Kidney (tissue), 14 donors: ENCODE results near the gene ZNF827. TPM values are rescaled to one million over a fixed set of nuclear protein-coding genes. Genes with fewer than 3 reads are reported as not detected.
A peak's percentile ranks its signal among the peaks of the same experiment; 100 is the strongest.

ENCODE experiments used
- DNase-seq, 5 donors: peaks; one replicate each; pipeline ENCODE4 v3.0.0-alpha.2; 2013 to 2020
- FAIRE-seq: peaks from 2 replicates; lab custom pipeline; 2012; peaks lifted over from hg19 to GRCh38; lab: Jason Lieb, UNC
- H3K27ac ChIP-seq, 2 donors: one replicate each; pipeline ENCODE4 v1.7.0; 2013; ENCODE audit warnings: low read depth in 2 of 2, low read length in 2 of 2, inconsistent platforms in 1 of 2
- H3K27me3 ChIP-seq: one replicate; pipeline ENCODE4 v1.7.1; 2013; ENCODE audit warnings: low read length, inconsistent platforms; ENCODE audit not compliant: control insufficient read depth, insufficient read depth
- H3K36me3 ChIP-seq, 3 donors: one replicate each; pipeline versions ENCODE4 v1.7.0 to v1.7.1; 2013; ENCODE audit warnings: low read length in 3 of 3, control low read depth in 1 of 3, inconsistent platforms in 1 of 3; ENCODE audit not compliant: insufficient read depth in 3 of 3, control insufficient read depth in 2 of 3
- H3K4me1 ChIP-seq, 3 donors: one replicate each; pipeline versions ENCODE4 v1.7.0 to v1.7.1; 2013; ENCODE audit warnings: low read length in 3 of 3, inconsistent platforms in 1 of 3, low read depth in 1 of 3; ENCODE audit not compliant: control insufficient read depth in 2 of 3, insufficient read depth in 2 of 3
- H3K4me3 ChIP-seq, 3 donors: one replicate each; pipeline versions ENCODE4 v1.7.0 to v1.8.1; 2013; ENCODE audit warnings: low read length in 3 of 3, control low read depth in 1 of 3, inconsistent platforms in 1 of 3
- H3K9ac ChIP-seq, 3 donors: one replicate each; pipeline versions ENCODE4 v1.7.0 to v1.7.1; 2013; ENCODE audit warnings: low read length in 3 of 3, control low read depth in 1 of 3, inconsistent platforms in 1 of 3
- H3K9me3 ChIP-seq, 3 donors: one replicate each; pipeline versions ENCODE4 v1.7.0 to v1.7.1; 2013; ENCODE audit warnings: low read length in 3 of 3, control low read depth in 1 of 3, inconsistent platforms in 1 of 3; ENCODE audit not compliant: control insufficient read depth in 2 of 3, insufficient read depth in 1 of 3
- CTCF ChIP-seq: IDR thresholded peaks from 3 replicates; pipeline ENCODE4 v1.5.1; 2012; ENCODE audit warnings: mild to moderate bottlenecking, moderate library complexity, borderline replicate concordance; ENCODE audit not compliant: insufficient read depth; ENCODE audit errors: extremely low read depth
- intact Hi-C: fragments of 100-400 bp; cut with DNase I; formaldehyde crosslinking; loops from one replicate; pipeline ENCODE4 v1.11.1; 2022
- polyA plus RNA-seq: library from polyadenylated mRNA; stranded (reverse); fragments of 350-450 nt; fragmentation: Illumina TruSeq; extraction: RNeasy Lipid Tissue Mini Kit (QIAGEN cat#74804); gene quantifications from one replicate; pipeline ENCODE4 v1.2.3, GENCODE V29; 2014; ENCODE audit warnings: low read depth, low replicate concordance; ENCODE audit not compliant: insufficient read depth
- total RNA-seq: library from RNA; stranded (reverse); fragmentation: NEBNext Ultra II Directional; extraction: Animal tissue kit (Norgen Biotek cat#: 25700); gene quantifications from one replicate; pipeline ENCODE4 v1.2.1, GENCODE V29; 2021
- donor health status: control.
- donor health status: control.
- donor health status: control.
- donor health status: control.
- donor health status: control.
- donor health status: DM: yes; HTN: yes; CAD: no.
- donor health status: Normal renal cell carcinoma (clear cell type).

Gene ZNF827
- total and polyA plus RNA-seq, 2 donors from 2014 or later: 3.5 to 22.6 TPM

GRCh38 chr4:145808021-145808650 is 130.5 kb downstream of the ZNF827 start:
- no peak overlapping the region for H3K27ac ChIP-seq
- FAIRE-seq: no peak
- no peak for TF ChIP-seq CTCF

GRCh38 chr4:145805490-145805889 is 133.1 kb downstream of the ZNF827 start:
- peaks cover 0 to 26% (median 4%) of the 10 kb centered on the region in 3 donors for H3K4me1 ChIP-seq
- no peak overlapping the region for H3K9ac ChIP-seq
- no peaks in the 10 kb centered on the region for H3K36me3 ChIP-seq
- peak overlapping the region in 1 of 3 donors; percentile 3 for H3K4me3 ChIP-seq
- peak overlapping the region; percentile 20 to 32 for H3K27ac ChIP-seq
- no peaks in the 10 kb centered on the region for H3K27me3 ChIP-seq
- FAIRE-seq (no peak), DNase-seq (peak in 1 of 5 donors; percentile 51)
- peaks cover 0 to 6% (median 0%) of the 10 kb centered on the region in 3 donors for H3K9me3 ChIP-seq
- intact Hi-C loops: no loop called here
- no peak for TF ChIP-seq CTCF

More at GRCh38 chr4:145808021-145808650, 130.5 kb downstream of the ZNF827 start:
- Histone ChIP-seq H3K27me3 (no peaks in the 10 kb centered on the region), H3K9me3 (peaks cover 0 to 6% (median 2%) of the 10 kb centered on the region in 3 donors), H3K36me3 (peaks cover 0 to 3% (median 0%) of the 10 kb centered on the region in 3 donors), H3K4me3 (no peak overlapping the region), H3K9ac (no peak overlapping the region), H3K4me1 (peaks cover 0 to 26% (median 3%) of the 10 kb centered on the region in 3 donors)
- intact Hi-C loops: no loop called here
- DNase-seq: peak in 1 of 5 donors; percentile 23

GRCh38 chr4:145804116-145804515 is 134.5 kb downstream of the ZNF827 start:
- TF ChIP-seq CTCF: no peak
- H3K27me3 ChIP-seq: no peaks in the 10 kb centered on the region
- FAIRE-seq: peak; percentile 82
- H3K9ac ChIP-seq: no peak overlapping the region
- peak overlapping the region; percentile 15 for H3K27ac ChIP-seq
- H3K9me3 ChIP-seq: no peaks in the 10 kb centered on the region
- DNase-seq: peak in 1 of 5 donors; percentile 34
- H3K4me1 ChIP-seq: peaks cover 0 to 39% (median 6%) of the 10 kb centered on the region in 3 donors
- intact Hi-C loops: no loop called here
- no peaks in the 10 kb centered on the region for H3K36me3 ChIP-seq
- no peak overlapping the region for H3K4me3 ChIP-seq
